HFFc6 (cell line): ENCODE measurements around the gene EIF1. TPM values are rescaled to one million over a fixed set of nuclear protein-coding genes. Genes with fewer than 3 reads are reported as not detected.

Experiments
- DNase-seq: peaks from one replicate; pipeline ENCODE4 v3.0.0-alpha.2; 2018
- H3K27ac Mint-ChIP-seq: 2 replicates; pipeline ENCODE4 v1.8.0; 2020; ENCODE audit warnings: mild to moderate bottlenecking, mixed read lengths
- H3K27me3 Mint-ChIP-seq: 2 replicates; pipeline ENCODE4 v1.8.0; 2021; ENCODE audit warnings: mild to moderate bottlenecking, moderate library complexity, mixed read lengths; ENCODE audit not compliant: insufficient read depth
- H3K36me3 Mint-ChIP-seq: 2 replicates; pipeline ENCODE4 v1.8.0; 2021; ENCODE audit warnings: low read depth, mixed read lengths
- H3K4me1 Mint-ChIP-seq: 2 replicates; pipeline ENCODE4 v1.8.0; 2020; ENCODE audit warnings: low read depth, mixed read lengths
- H3K4me3 Mint-ChIP-seq: 2 replicates; pipeline ENCODE4 v1.8.0; 2020; ENCODE audit warnings: mild to moderate bottlenecking, moderate library complexity, mixed read lengths
- H3K9me3 Mint-ChIP-seq: 2 replicates; pipeline ENCODE4 v1.8.0; 2020; ENCODE audit warnings: mild to moderate bottlenecking, mixed read lengths
- CTCF ChIP-seq: fragments of 200-600 bp; sonication (generic); IDR thresholded peaks from 2 replicates; pipeline ENCODE4 v1.5.0; 2021; ENCODE audit warnings: antibody characterized with exemption, mild to moderate bottlenecking
- total RNA-seq, 6 experiments: library from RNA; stranded (reverse); fragmentation: NEBNext Ultra II Directional; extraction: Animal tissue kit (Norgen Biotek cat#: 25700); gene quantifications; 2 replicates in 1 of 6; 3 replicates in 5 of 6; pipeline ENCODE4 v1.2.3, GENCODE V29; 2021

The EIF1 gene
- total RNA-seq, 6 experiments from 2014 or later: 723 to 810 (median 781) TPM

DNA sequence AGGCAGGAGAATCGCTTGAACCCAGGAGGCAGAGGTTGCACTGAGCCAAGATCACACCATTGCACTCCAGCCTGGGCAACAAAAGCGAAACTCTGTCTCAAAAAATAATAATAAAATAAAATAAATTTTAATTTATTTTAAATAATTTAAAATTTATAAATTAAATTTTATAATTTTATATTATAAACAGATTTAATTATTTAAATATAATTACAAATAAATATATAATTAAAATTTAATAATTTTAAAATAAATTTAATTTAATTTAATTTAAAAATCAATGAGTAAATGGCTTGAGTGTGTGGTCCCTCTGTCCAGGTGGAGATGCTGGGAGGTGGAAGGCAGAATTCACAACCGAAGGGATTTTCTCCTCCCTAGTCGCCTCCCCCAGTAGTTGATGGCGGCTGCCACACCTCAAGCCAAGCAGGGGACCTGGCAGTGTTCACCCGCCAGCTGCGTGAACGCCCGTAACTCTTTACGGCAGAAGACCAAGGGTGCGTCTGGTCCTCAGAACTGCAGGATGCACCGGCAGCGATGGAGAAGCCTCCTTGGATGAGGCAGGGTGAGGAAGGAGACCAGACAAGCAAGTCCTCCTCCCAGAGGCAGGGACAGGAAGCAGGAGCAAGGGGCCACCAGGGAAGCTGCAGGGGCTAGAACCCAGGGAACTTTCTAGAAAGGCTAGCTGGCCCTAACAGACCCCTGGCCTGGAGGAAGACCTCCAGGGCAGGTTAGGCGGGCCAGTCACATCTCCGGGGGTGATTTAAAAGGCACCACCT lies 41.5 kb upstream of the EIF1 start:
- peaks cover 24% of the 10 kb centered on the region for H3K4me1 Mint-ChIP-seq
- H3K27ac Mint-ChIP-seq: no peak overlapping the region
- no peak for DNase-seq
- H3K27me3 Mint-ChIP-seq: peaks cover 2% of the 10 kb centered on the region
- no peaks in the 10 kb centered on the region for H3K36me3 Mint-ChIP-seq
- H3K4me3 Mint-ChIP-seq: no peak overlapping the region
- no peak for TF ChIP-seq CTCF
- no peaks in the 10 kb centered on the region for H3K9me3 Mint-ChIP-seq

DNA sequence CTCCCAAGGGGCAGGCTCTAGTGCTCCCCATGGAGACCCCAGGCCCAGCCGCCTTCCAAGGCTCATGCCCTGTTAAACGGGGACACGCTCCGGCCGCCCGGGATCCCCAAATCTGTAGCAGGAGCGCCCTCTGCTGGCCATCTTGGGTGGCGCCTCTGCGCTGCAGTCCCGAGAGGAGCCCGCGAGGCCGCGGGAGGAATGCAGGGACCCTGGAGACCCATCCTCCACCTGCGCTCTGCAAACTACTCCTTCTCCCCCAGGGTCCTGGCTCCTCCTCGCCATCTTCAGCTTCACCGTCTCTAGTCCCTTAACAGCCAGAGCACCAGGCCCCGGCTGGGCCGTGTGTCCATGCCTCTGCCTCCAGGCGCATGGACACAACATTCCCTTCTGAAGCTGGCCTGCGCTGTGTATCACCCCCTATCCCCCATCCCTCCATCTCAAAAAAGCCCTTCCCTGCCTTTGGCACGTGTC lies 40.7 kb upstream of the EIF1 start:
- TF ChIP-seq CTCF: peak; percentile 93
- Mint-ChIP-seq H3K4me3 (peak overlapping the region; percentile 80), H3K9me3 (no peaks in the 10 kb centered on the region), H3K27me3 (no peaks in the 10 kb centered on the region; the same call in none of the 2 replicates), H3K4me1 (peaks cover 24% of the 10 kb centered on the region), H3K36me3 (no peaks in the 10 kb centered on the region), H3K27ac (peak overlapping the region; percentile 81; the same call in 1 of the 2 replicates)
- peak; percentile 57 for DNase-seq

DNA sequence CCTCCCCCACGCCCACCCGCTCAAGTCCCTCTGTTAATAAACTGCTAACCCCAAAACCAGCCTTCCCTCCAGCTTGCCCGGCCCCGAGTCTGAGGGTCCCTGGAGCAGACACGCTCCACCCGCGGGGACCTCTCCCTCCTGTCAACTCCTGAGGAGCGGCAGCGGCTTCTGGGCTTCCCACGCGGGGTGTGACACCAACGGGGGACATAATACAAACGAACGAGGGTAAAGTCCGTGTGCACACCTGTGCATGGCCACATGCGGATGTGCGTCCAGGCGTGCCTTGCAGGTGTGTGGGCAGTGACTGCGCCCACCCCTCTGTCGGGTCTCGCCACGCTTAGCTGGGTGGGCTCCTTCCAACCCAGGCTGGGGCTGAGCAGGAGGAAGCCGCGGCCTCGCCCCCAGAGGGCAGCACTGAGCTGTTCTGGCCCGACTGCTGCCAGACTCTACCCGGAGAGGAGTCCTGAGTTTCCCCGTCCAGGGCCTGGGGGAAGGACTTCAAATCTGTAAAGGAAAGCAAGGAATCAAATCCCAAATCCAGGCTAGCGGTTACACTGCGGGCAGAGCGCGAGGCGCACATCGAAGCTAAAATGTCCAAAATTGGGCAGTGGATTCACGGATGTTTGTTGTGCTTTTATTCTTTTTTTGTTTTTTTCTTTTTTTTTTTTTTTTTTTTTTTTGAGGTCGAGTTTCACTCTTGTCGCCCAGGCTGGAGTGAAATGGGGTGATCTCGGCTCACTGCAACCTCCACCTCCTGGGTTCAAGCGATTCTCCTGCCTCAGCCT lies 40.1 kb upstream of the EIF1 start:
- TF ChIP-seq CTCF: peak; percentile 88
- Mint-ChIP-seq H3K36me3 (no peaks in the 10 kb centered on the region), H3K9me3 (no peaks in the 10 kb centered on the region), H3K4me3 (peak overlapping the region; percentile 80), H3K27ac (peak overlapping the region; percentile 81), H3K4me1 (peaks cover 24% of the 10 kb centered on the region), H3K27me3 (no peaks in the 10 kb centered on the region; the same call in none of the 2 replicates)
- DNase-seq: peak; percentile 71

DNA sequence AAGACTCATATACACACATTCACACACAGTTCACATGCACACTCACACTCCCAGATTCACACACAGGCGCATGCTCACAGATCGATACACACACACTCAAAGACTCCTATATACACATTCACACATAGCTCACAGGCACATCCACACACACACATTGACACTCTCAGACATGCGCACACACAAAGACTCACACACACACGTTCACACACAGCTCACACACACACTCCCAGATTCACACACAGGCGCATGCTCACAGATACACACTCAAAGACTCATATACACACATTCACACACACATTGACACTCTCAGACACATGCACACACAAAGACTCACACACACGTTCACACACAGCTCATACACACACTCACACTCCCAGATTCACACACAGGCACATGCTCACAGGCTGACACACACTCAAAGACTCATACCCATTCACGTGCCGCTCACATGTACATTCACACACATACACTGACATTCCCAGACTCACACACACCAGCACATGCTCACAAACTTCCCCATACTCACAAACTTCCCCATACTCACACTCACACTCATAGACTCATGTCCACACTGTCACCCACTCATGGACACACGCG lies 38.7 kb upstream of the EIF1 start:
- H3K36me3 Mint-ChIP-seq: no peaks in the 10 kb centered on the region
- H3K27ac Mint-ChIP-seq: no peak overlapping the region
- no peaks in the 10 kb centered on the region for H3K9me3 Mint-ChIP-seq
- no peak for TF ChIP-seq CTCF
- H3K4me1 Mint-ChIP-seq: peaks cover 24% of the 10 kb centered on the region
- H3K27me3 Mint-ChIP-seq: no peaks in the 10 kb centered on the region; the same call in none of the 2 replicates
- no peak overlapping the region for H3K4me3 Mint-ChIP-seq
- no peak for DNase-seq

- no peak overlapping the region for H3K27ac Mint-ChIP-seq
- DNase-seq: no peak
- H3K4me1 Mint-ChIP-seq: peaks cover 16% of the 10 kb centered on the region
- TF ChIP-seq CTCF: no peak
- no peaks in the 10 kb centered on the region for H3K36me3 Mint-ChIP-seq
- peaks cover 1% of the 10 kb centered on the region for H3K27me3 Mint-ChIP-seq
- no peak overlapping the region for H3K4me3 Mint-ChIP-seq
- H3K9me3 Mint-ChIP-seq: no peaks in the 10 kb centered on the region
Measured at GRCh38 chr17:41650794-41651624, 37.7 kb upstream of the EIF1 start.
